Pancreas (tissue), 10 donors: ENCODE results near the gene LRIG3. TPM values are rescaled to one million over a fixed set of nuclear protein-coding genes. Genes with fewer than 3 reads are reported as not detected.

Experiments
- ATAC-seq, 4 donors: fragments of 200-7000 bp; cut with Tn5 transposase; one replicate each; pipeline versions ENCODE4 v1.8.0 to v1.9.1; 2020; ENCODE audit warnings: mild to moderate bottlenecking in 4 of 4, moderate library complexity in 4 of 4
- DNase-seq, 6 donors: peaks; one replicate each; pipeline ENCODE4 v3.0.0-alpha.2; 2020
- FAIRE-seq: peaks from 2 replicates; lab custom pipeline; 2012; peaks lifted over from hg19 to GRCh38; lab: Jason Lieb, UNC
- H3K27ac ChIP-seq, 4 donors: fragments of 200-600 bp; sonication (generic); 1 replicate in 3 of 4; 2 replicates in 1 of 4; pipeline versions ENCODE4 v1.5.0 to v1.8.0; 2020
- H3K27me3 ChIP-seq, 4 donors: fragments of 200-600 bp; one replicate each; pipeline ENCODE4 v1.8.0; 2021
- H3K36me3 ChIP-seq, 3 donors: fragments of 200-600 bp; sonication (generic) in 1 of 3; one replicate each; pipeline versions ENCODE4 v1.5.0 to v1.8.0; 2020 to 2021
- H3K4me1 ChIP-seq, 3 donors: fragments of 200-600 bp; one replicate each; pipeline ENCODE4 v1.8.0; 2021
- H3K4me3 ChIP-seq, 4 donors: fragments of 200-600 bp; sonication (generic) in 2 of 4; one replicate each; pipeline versions ENCODE4 v1.5.0 to v1.8.0; 2020 to 2021
- H3K9me3 ChIP-seq, 4 donors: fragments of 200-600 bp; one replicate each; pipeline ENCODE4 v1.8.0; 2021
- CTCF ChIP-seq, 4 donors: fragments of 200-600 bp; sonication (generic) in 3 of 4; IDR thresholded peaks; one replicate each; pipeline versions ENCODE4 v1.5.0 to v1.8.0; 2021; ENCODE audit warnings: antibody characterized with exemption in 4 of 4
- WGBS, 2 donors: extraction: QIAGEN DNeasy Blood & Tissue Kit; methylation state at CpG; one replicate each; pipeline ENCODE4 v1.1.7; 2013; 5-methylcytosine and 5-hydroxymethylcytosine counted together
- intact Hi-C, 3 donors: fragments of 100-400 bp; cut with DNase I; formaldehyde crosslinking; loops; one replicate each; pipeline versions ENCODE4 v1.11.1 to v1.14.2; 2022
- polyA plus RNA-seq, 2 donors: library from polyadenylated mRNA; stranded (reverse); fragments of 200-250 nt; gene quantifications; one replicate each; pipeline ENCODE4 v1.2.3, GENCODE V29; 2013
- total RNA-seq, 6 donors: library from RNA; stranded (reverse); fragmentation: NEBNext Ultra II Directional in 4 of 6; extraction: Animal tissue kit (Norgen Biotek cat#: 25700) in 4 of 6; gene quantifications; one replicate each; pipeline versions ENCODE4 v1.2.1 to v1.2.4, GENCODE V29; 2021 to 2023
- donor health status: healthy with polysubstance abuse.
- donor health status: DM: no; HTN: no; CAD: no; lungs with moderate emphysema.
- donor health status: DM: no; HTN: no; CAD: no.
- donor health status: control.
- donor health status: control.
- donor health status: Bipolar disorder and iron deficiency.
- donor health status: DM: yes; HTN: yes; CAD: no.
- donor health status: DM: no; HTN: no; CAD: no.
- donor health status: DM: no; HTN: no; CAD: no.
- donor health status: DM: yes; HTN: yes; CAD: no.

The LRIG3 gene
- total and polyA plus RNA-seq, 8 donors, result 7.2 to 44.3 (median 25.0) TPM

- ATAC-seq (peak in 3 of 4 donors; percentile 6 to 14 (median 12)), DNase-seq (no peak), FAIRE-seq (no peak)
- intact Hi-C loops, result no loop called here
- Histone ChIP-seq H3K4me1 (peaks cover 43 to 51% (median 50%) of the 10 kb centered on the region in 3 donors), H3K36me3 (no peaks in the 10 kb centered on the region), H3K4me3 (no peak overlapping the region), H3K27me3 (no peaks in the 10 kb centered on the region), H3K27ac (peak overlapping the region in 3 of 4 donors; percentile 34 to 79 (median 77)), H3K9me3 (no peaks in the 10 kb centered on the region)
- 35 to 47% methylated on average over 2 of the region's 2 CpGs for WGBS, 2 donors
- no peak for TF ChIP-seq CTCF (IDR thresholded peaks at IDR 0.05)
These were observed 5.4 kb upstream of the LRIG3 start for GRCh38 chr12:58925751-58926150.

DNA sequence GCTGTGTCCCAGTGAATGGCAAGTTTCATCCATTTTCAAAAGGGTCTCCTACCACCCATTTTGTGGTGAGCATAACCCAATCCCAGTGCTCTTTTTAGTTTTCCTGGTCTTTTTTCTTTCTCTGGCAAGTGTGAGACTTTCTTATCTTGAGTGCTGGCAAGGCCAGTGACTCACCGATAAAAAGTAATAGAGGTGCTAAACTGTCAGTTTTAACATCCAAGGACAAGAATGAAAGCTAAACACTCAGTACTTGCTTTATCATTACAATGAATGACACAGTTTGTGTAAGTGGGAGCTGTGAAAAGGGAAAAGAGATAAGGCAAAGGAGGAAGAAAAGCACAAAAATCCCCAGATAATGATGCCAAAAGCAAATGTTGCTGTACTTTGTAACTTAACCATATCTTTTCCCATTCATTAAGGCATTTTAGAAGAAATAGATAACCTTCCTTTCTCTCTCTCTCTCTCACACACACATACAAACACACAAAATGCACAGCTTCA, 4.9 kb upstream of the LRIG3 start:
- peak in 3 of 6 donors; percentile 50 to 59 (median 55) for DNase-seq
- no peak overlapping the region for H3K4me3 ChIP-seq
- intact Hi-C loops, result no loop called here
- ATAC-seq, result peak; percentile 71 to 82 (median 76)
- WGBS, 2 donors, result 5 to 6% methylated on average over 1 of the region's 1 CpG
- no peaks in the 10 kb centered on the region for H3K9me3 ChIP-seq
- H3K27ac ChIP-seq, result peak overlapping the region in 3 of 4 donors; percentile 34 to 80 (median 79)
- H3K27me3 ChIP-seq, result no peaks in the 10 kb centered on the region
- FAIRE-seq, result peak; percentile 79
- no peak for TF ChIP-seq CTCF (IDR thresholded peaks at IDR 0.05)
- peaks cover 43 to 51% (median 50%) of the 10 kb centered on the region in 3 donors for H3K4me1 ChIP-seq
- no peaks in the 10 kb centered on the region for H3K36me3 ChIP-seq

GRCh38 chr12:58924652-58925051, 4.3 kb upstream of the LRIG3 start:
- DNase-seq (no peak), ATAC-seq (no peak), FAIRE-seq (no peak)
- no peak for TF ChIP-seq CTCF (IDR thresholded peaks at IDR 0.05)
- Histone ChIP-seq H3K27me3 (no peaks in the 10 kb centered on the region), H3K9me3 (no peaks in the 10 kb centered on the region), H3K27ac (peak overlapping the region in 2 of 4 donors; percentile 79 to 80), H3K4me3 (no peak overlapping the region), H3K4me1 (peaks cover 43 to 51% (median 50%) of the 10 kb centered on the region in 3 donors), H3K36me3 (no peaks in the 10 kb centered on the region)
- WGBS, 2 donors, result 84 to 85% methylated on average over 1 of the region's 1 CpG
- intact Hi-C loops, result no loop called here

DNA sequence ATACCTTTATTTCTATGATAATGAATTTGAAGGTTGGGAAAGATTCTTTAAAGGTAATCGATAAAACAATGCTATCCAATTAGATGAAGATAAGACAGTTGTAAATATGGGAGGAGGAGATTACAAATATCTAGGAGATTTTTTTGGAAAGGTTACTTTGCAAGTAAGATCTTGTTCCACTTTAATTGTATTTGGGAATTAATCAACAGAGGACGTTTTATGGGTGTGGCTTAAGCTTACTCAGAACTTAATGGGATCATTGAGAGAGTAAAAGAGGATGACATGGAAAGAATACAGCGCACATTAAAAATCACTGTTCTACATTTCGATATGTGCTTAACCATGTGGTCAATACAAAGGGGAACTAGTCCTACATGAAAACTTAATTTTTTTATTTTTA, 3.5 kb upstream of the LRIG3 start:
- intact Hi-C loops, result no loop called here
- WGBS, 2 donors, result 56 to 60% methylated on average over 4 of the region's 4 CpGs
- ATAC-seq, result no peak
- Histone ChIP-seq H3K27ac (peak overlapping the region in 1 of 4 donors; percentile 16), H3K4me3 (no peak overlapping the region), H3K4me1 (peaks cover 43 to 51% (median 50%) of the 10 kb centered on the region in 3 donors), H3K36me3 (no peaks in the 10 kb centered on the region), H3K27me3 (no peaks in the 10 kb centered on the region), H3K9me3 (no peaks in the 10 kb centered on the region)
- no peak for TF ChIP-seq CTCF (IDR thresholded peaks at IDR 0.05)
- no peak for FAIRE-seq
- DNase-seq, result no peak

DNA sequence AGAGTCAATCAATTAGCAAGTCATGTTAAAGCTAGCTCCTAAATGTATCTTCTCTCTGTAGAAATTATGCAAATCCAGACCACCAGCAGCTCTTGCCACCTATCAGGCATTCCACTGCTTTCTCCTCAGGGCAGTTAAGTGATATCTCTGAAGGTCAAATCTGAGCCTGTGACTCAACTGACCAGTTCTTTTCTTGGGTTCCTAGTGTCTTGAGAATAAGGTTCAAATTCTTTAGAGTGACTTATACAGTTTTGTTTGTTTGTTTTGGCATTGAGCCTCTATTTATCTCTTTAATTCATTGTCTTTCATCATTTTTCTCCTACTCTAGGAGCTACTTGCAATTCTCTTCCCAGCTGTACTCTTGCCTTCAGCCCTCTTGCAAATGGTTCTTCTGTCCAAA, 2.5 kb upstream of the LRIG3 start:
- no peaks in the 10 kb centered on the region for H3K9me3 ChIP-seq
- no peak overlapping the region for H3K4me3 ChIP-seq
- TF ChIP-seq CTCF (IDR thresholded peaks at IDR 0.05), result no peak
- intact Hi-C loops, result no loop called here
- ATAC-seq (no peak), DNase-seq (no peak), FAIRE-seq (no peak)
- no peaks in the 10 kb centered on the region for H3K36me3 ChIP-seq
- H3K27ac ChIP-seq, result peak overlapping the region in 2 of 4 donors; percentile 42 to 95
- H3K4me1 ChIP-seq, result peaks cover 43 to 51% (median 50%) of the 10 kb centered on the region in 3 donors
- no peaks in the 10 kb centered on the region for H3K27me3 ChIP-seq
